LNCaP clone FGC (cell line): ENCODE measurements around the gene INPP4B.
A peak's percentile ranks its signal among the peaks of the same experiment; 100 is the strongest.

ENCODE experiments used
- DNase-seq: peaks from one replicate; pipeline ENCODE4 v3.0.0-alpha.2; 2011; ENCODE audit warnings: low read depth
- H3K4me3 ChIP-seq: 2 replicates; pipeline ENCODE4 v1.5.1; 2011; ENCODE audit warnings: mild to moderate bottlenecking, low read depth, low read length, control low read depth
- TF ChIP-seq, protein P1 (sequence below): IDR thresholded peaks from 2 replicates; pipeline ENCODE4 v1.5.1; 2012; ENCODE audit warnings: mild to moderate bottlenecking; ENCODE audit not compliant: control insufficient read depth, insufficient read depth; ENCODE audit errors: extremely low read depth

INPP4B gene

DNA sequence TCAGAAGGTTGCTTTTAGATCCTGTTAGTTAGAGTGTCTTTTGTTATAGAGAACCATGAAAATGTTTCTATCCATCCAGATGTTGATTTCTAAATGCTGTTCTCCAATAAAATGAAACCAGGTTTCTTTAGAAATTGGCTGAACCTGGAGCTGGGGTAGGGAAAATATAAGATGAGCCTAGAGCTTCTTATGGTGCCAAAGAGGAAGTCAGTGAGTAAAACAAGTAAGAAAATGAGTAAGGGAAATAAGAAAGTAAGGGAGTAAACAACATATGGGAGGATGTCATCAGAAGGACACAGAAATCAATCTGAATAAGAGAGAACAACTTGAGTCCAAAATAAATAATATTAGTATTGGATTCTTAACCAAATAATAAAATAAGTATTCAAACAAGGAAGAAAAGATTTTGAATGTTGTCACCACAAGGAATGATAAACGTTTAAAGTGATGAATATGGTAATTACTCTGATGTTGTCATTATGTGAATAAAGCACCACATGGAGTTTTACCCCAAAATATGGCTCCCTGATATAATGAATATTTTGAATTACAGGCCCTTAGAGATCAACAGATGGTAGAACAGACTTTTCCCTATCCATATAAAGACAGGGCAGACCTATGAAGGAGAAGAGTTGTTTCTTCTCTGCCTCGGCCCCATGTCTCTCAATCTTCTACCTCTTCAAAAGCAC is 703.6 kb downstream of the INPP4B start:
- TF ChIP-seq, protein P1, sequence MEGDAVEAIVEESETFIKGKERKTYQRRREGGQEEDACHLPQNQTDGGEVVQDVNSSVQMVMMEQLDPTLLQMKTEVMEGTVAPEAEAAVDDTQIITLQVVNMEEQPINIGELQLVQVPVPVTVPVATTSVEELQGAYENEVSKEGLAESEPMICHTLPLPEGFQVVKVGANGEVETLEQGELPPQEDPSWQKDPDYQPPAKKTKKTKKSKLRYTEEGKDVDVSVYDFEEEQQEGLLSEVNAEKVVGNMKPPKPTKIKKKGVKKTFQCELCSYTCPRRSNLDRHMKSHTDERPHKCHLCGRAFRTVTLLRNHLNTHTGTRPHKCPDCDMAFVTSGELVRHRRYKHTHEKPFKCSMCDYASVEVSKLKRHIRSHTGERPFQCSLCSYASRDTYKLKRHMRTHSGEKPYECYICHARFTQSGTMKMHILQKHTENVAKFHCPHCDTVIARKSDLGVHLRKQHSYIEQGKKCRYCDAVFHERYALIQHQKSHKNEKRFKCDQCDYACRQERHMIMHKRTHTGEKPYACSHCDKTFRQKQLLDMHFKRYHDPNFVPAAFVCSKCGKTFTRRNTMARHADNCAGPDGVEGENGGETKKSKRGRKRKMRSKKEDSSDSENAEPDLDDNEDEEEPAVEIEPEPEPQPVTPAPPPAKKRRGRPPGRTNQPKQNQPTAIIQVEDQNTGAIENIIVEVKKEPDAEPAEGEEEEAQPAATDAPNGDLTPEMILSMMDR = no peak
- no peak for DNase-seq
- no peak overlapping the region for H3K4me3 ChIP-seq

DNA sequence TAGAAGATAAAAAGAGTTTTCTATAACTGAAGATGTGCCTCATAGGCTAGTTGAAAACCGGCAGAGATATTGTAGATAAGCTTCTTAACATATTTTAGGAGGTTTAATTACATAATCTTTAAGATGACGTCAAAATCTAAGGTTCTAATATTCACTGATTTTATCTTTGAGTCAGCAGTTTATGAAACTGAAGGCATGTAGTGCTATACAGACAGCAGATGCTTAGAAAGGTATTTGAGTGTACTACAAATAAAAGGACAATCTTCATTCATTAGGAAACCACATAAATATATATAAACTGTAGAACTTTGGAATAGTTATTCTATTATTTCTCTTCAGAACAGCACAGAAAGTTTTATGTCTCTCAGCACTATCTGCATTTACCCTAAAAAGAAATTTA is 704.9 kb downstream of the INPP4B start:
- no peak for DNase-seq
- TF ChIP-seq, protein P1 = no peak
- H3K4me3 ChIP-seq = no peak overlapping the region

DNA sequence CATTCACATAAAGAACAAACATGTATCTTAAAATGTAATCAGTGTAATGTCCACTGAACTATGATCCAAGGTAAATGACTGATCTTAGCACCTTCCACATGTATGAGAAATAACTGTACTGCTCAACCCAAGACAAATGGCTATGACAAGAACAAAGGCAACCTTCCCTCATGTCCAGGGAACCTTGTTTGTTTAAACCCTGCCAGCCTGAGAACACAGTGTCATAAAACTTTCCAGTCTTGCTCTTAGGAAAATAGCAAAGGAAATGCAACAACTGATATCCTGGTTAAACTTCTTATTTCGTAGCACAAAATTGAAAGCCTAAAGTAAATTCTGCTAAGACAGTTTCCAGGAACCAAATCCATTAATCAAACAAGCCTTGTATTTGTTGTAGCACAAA is 715.4 kb downstream of the INPP4B start:
- peak; percentile 37 for DNase-seq
- H3K4me3 ChIP-seq = no peak overlapping the region
- TF ChIP-seq, protein P1 = no peak

DNA sequence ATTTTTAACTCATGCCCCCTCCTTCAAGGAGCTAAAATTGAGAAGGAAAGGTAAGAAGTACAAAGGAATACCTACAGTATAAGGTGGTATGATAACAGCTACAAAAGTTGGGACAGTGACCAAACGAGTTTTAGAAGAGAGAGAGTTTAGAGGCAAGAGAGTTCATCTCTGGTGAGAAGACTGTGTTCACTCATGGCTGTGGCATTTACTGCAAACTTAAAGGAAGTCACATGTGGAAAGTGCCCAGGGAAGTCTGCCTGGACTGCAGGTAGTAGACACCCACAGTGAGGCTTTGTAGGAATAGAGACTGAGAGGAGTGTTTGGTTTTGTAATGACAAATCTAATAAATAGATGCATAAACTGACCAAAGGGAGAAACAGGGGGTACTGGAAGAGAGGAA is 716.2 kb downstream of the INPP4B start:
- DNase-seq = no peak
- TF ChIP-seq, protein P1 = no peak

DNA sequence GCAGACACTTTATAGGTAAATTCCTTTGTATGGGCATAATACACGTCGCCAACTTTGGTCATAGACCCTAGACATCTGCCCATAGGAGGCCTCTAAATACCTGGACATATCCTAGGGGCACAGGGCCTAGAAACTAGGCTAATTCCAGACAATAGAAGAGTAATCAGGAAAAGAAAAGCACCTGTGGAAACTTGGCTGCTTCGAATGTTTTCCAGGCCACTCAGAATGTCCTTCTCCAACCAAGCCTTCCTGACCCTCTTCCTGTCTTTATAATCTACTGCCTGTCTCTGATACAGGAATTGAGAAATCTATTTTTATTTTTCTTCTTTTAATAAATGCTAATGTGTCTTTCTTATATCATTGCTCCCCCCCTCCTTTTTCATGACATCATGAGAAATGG is 716.6 kb downstream of the INPP4B start:
- H3K4me3 ChIP-seq = no peak overlapping the region
- DNase-seq = no peak
- TF ChIP-seq, protein P1 = no peak

More for the DNA sequence above, 716.2 kb downstream of the INPP4B start:
- no peak overlapping the region for H3K4me3 ChIP-seq

DNA sequence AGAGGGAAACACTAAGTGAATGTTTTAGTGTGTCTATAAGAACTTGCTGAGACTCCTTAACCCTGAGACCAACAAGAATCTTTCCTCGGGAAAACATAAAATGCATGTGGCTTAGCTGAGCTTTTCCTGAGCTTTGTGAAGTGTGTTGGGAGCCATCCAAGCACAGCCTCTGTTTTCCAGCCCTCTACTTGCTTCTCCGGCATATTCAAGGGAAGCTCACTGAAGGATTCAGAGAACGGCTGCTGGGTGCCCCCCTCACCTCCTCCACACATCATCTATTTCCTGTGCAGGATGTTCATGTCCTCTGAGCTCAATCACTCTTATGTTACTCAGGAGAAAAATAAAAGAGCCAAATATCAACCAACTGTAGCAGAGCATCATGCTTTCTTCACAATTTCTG is 717.6 kb downstream of the INPP4B start:
- no peak for DNase-seq
- H3K4me3 ChIP-seq = no peak overlapping the region
- TF ChIP-seq, protein P1 = no peak
